GM18517 (cell line): ENCODE results near the gene CFAP57.
"Not testable (repeated sequence)": the region's sequence is repeated elsewhere in the genome, so short reads cannot be mapped to it uniquely, and the experiment has no call there.

ENCODE experiments used
- ATAC-seq: cut with Tn5 transposase; IDR thresholded peaks from one replicate; pipeline ENCODE4 v1.9.1; 2021; ENCODE audit warnings: mild to moderate bottlenecking, moderate library complexity; ENCODE audit not compliant: unreplicated experiment

The CFAP57 gene

GRCh38 chr1:43172527-43172972, 420 bp downstream of the CFAP57 start:
- ATAC-seq, result no peak

- ATAC-seq, result no peak
These were observed 2.7 kb downstream of the CFAP57 start for GRCh38 chr1:43174873-43175272.

- ATAC-seq, result no peak
These were observed 5.6 kb downstream of the CFAP57 start for GRCh38 chr1:43177691-43178090.

- ATAC-seq, result no peak
These were observed 12.3 kb downstream of the CFAP57 start for GRCh38 chr1:43184388-43184787.

GRCh38 chr1:43184995-43185394, 12.9 kb downstream of the CFAP57 start:
- no peak for ATAC-seq

- ATAC-seq, result no peak
These were observed 16.0 kb downstream of the CFAP57 start for GRCh38 chr1:43188106-43188505.

GRCh38 chr1:43194509-43194908, 22.4 kb downstream of the CFAP57 start:
- ATAC-seq, result no peak

GRCh38 chr1:43197343-43198127, 25.4 kb downstream of the CFAP57 start:
- ATAC-seq, result no peak

GRCh38 chr1:43199093-43199726, 27.1 kb downstream of the CFAP57 start:
- ATAC-seq, result no peak

GRCh38 chr1:43203859-43204258, 31.7 kb downstream of the CFAP57 start:
- ATAC-seq, result no peak

GRCh38 chr1:43204394-43204793, 32.3 kb downstream of the CFAP57 start:
- ATAC-seq, result no peak

- no peak for ATAC-seq
These were observed 33.5 kb downstream of the CFAP57 start for GRCh38 chr1:43205671-43206070.

- ATAC-seq, result no peak
These were observed 34.6 kb downstream of the CFAP57 start for GRCh38 chr1:43206600-43207228.

- ATAC-seq, result no peak
These were observed 35.2 kb downstream of the CFAP57 start for GRCh38 chr1:43207229-43207853.

- ATAC-seq, result not testable (repeated sequence)
These were observed 36.1 kb downstream of the CFAP57 start for GRCh38 chr1:43208277-43208676.

- ATAC-seq, result no peak
These were observed 42.6 kb downstream of the CFAP57 start for GRCh38 chr1:43214501-43215444.

GRCh38 chr1:43217747-43218146, 45.6 kb downstream of the CFAP57 start:
- ATAC-seq, result no peak

GRCh38 chr1:43220905-43221778, 49.0 kb downstream of the CFAP57 start:
- peak; percentile 83 for ATAC-seq

GRCh38 chr1:43221797-43222196, 49.7 kb downstream of the CFAP57 start:
- no peak for ATAC-seq
